PC-9 (cell line): Measurements from ENCODE around the gene FOXP1.

Source experiments
- EZH2 ChIP-seq: fragments of 200-600 bp; sonication (generic); IDR thresholded peaks from 2 replicates; pipeline ENCODE4 v1.8.0; 2017; ENCODE audit warnings: antibody characterized with exemption, low read depth
- TF ChIP-seq, protein P1 (sequence below): fragments of 200-600 bp; sonication (generic); conservative IDR thresholded peaks from 2 replicates; pipeline ENCODE4 v1.6.1; 2017; ENCODE audit warnings: mixed run types, antibody characterized with exemption, mild to moderate bottlenecking, moderate library complexity

DNA sequence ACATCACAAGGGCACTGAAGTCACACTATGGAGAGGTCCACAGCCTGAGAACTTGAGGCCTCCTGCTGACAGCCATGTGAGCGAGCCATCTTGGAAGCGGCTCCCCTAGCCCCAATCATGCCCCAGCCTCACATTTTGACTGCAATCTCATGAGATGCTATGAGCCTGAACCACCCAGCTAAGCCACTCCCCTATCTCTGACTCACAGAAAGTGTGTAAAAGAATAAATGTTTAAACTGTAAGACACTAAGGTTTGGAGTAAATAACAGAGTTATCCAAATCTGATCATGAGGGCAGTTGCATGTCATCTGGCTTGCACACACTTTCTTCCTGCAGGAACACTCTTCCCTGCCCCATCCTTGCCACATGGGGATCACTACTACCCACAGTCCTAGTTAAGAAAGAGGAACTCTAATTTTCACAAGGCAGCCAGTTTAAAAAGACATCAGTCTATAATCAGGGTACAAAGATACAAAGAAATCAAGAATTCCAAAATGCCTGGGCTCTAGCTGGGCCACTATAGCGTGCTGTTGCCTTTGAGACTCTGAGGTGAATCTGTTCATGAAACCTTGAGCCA is 494.2 kb downstream of the FOXP1 start:
- TF ChIP-seq, protein P1, sequence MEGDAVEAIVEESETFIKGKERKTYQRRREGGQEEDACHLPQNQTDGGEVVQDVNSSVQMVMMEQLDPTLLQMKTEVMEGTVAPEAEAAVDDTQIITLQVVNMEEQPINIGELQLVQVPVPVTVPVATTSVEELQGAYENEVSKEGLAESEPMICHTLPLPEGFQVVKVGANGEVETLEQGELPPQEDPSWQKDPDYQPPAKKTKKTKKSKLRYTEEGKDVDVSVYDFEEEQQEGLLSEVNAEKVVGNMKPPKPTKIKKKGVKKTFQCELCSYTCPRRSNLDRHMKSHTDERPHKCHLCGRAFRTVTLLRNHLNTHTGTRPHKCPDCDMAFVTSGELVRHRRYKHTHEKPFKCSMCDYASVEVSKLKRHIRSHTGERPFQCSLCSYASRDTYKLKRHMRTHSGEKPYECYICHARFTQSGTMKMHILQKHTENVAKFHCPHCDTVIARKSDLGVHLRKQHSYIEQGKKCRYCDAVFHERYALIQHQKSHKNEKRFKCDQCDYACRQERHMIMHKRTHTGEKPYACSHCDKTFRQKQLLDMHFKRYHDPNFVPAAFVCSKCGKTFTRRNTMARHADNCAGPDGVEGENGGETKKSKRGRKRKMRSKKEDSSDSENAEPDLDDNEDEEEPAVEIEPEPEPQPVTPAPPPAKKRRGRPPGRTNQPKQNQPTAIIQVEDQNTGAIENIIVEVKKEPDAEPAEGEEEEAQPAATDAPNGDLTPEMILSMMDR, result no peak
- TF ChIP-seq EZH2, result no peak
